HG03095 (cell line): ENCODE data around the gene LHFPL3.
A peak's percentile ranks its signal among the peaks of the same experiment; 100 is the strongest.

Source experiments
- ATAC-seq: cut with Tn5 transposase; IDR thresholded peaks from one replicate; pipeline ENCODE4 v1.9.1; 2021; ENCODE audit warnings: moderate library complexity; ENCODE audit not compliant: unreplicated experiment

The LHFPL3 gene

DNA sequence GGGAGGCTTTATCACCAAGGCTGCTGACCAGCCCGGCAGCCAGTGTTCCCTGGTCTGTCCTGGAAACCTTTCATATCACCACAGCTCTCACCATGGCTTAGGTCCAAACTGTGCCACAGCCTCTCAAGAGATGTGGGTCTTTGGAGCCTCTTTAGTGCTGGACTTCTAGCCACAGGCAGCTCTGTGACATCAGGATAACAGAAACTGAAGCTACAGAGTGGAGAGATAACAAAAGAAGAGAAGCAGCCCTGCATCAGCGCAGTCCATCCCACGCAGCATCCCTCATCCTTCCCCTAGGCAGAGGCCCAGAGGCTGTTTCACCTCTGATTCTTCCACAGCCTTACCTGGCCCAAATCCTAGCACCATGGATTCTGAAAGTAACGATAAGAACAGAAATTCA, 497.7 kb downstream of the LHFPL3 start:
- no peak for ATAC-seq

DNA sequence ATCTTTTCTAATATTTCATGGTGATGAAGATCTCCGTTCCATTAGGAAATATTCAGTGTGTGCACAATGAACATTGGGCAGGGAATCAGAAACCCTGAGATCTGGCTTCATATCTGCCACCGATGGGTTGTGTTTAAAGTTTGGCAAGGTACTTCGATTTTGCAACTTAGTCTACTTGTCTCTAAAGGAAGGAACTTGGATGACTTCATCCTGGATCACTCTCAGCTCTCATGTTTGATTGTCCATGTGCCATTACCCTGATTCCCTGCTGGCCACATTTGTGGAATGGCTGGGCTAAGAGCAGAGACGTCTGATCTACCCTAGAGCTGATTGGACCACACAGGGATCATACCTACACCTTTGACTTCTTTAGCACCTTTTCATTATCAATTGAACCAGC, 508.6 kb downstream of the LHFPL3 start:
- ATAC-seq = no peak

DNA sequence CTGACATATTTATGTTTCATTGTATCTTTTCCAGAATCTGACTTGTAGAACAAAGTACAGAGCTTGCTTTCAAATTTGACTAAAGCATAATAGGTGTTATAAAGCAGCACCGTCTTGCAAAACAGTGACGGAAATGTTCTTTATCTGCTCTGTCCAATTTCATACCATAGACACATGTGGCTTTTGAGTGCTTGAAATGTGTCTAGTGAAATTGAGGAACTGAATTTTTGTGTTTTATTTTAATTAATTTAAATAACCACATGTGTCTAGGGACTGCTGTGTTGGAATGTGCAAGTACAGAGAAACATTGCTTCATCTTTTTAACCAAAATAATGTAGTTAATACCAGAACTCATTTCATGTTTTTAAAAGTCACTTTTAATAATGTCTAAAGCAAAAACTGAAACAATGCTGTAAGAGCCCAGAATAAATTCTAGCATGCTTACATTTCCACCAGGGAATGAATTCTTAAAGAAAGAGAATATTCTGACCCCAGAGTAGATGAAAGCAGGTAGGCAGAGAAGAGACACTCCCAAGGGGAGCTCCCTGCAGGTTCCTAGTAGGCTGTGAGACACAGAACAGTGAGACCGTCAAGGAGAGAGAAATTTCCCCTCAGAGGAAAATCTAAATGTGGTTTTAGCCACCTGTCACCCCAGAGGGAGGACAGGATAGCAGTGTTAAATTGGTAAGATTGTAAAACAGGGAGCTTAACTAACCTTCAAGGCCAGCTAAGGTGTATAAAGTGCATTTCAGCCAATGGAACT, 510.3 kb downstream of the LHFPL3 start:
- peak; percentile 49 for ATAC-seq

DNA sequence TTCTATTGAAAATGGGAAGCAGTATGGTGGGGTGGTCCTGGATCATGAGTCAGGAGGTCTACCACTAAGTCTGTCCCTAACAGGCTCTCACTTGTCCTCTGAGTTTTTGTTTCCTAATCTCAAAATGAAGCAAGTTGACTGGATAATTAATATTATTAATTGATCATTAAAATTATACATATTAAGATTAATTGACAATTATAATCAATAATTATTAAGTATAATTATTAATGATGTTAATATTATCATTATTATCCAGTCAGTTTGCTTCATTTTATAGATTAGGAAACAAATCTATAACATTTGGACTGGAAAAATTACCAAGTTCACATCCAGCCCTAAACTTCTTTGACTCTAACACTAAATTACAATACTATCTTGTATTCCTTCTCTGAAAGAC, 511.4 kb downstream of the LHFPL3 start:
- no peak for ATAC-seq

DNA sequence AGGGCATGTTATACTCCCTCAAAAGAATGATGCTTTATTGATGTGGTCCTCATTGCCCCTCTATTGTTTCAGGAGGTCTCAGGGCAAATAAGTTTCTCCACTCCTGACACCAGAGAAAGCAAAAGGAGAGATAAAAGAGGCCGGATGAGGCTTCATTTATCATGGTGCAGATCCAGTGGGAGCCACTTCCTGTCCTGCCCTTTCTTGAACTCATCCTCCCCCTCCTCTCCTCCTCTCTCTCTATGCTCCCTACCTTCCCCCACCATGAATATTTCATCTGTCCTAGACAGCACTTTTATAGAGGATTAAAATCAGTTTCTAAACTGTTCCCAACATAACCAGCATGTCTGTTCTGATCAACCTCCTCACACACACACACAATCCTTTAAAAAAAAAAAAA, 513.4 kb downstream of the LHFPL3 start:
- ATAC-seq = no peak

DNA sequence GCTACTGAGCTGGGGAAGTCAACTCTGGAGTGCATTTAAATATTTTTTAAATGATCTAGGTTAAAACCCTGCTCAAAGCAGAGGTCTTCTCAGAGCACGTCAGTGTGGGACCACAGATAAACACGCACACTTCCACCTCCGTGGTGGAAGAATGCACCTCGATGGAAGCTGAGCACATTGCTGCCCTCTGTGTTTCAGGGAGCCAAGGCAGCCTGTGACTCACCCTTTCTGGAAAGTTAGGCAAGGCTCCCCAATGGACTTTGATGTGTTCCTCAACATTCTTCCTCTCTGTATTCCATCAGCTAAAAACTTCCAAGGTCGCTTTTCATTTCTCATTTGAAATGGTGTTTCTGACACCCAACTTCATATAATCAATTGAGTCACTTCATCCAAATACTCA, 514.8 kb downstream of the LHFPL3 start:
- no peak for ATAC-seq

DNA sequence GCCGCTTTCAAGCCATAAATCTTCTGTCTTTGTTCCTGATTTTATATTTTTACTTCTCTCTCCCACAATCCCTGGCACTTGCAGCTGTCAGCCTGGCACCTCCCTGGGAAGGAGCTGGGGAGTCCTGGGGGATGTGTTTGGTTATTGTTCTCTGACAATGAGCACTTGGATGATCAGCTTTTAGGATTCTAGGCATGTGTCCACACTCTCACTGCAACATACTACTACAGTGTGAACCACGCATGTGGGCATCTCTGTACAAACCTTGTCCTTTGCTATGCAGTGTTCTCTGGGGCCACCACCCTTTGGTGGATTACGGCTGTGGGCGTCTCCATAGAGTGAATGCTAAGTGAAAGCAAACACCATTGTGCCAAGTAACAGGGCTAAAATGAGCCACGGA, 517.2 kb downstream of the LHFPL3 start:
- ATAC-seq = no peak

DNA sequence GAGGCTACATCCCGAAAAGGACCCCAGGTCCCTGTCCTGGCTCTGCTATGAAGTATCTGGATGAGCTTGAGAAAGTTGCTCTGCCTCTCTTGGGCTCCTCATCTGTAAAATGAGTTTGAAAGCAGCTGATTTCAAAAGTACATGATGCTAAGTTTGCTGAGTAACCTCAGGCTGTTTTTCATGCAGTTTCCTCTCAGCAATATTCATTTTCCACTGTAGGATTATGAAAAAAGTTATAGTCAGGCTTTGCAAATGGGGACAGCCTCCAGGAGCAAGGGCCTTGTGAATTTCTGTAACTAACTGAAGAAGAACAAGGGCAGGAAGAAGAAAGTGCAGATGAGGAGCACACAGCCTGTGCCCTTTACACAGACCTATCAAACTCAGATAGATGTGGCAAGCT, 518.3 kb downstream of the LHFPL3 start:
- no peak for ATAC-seq

DNA sequence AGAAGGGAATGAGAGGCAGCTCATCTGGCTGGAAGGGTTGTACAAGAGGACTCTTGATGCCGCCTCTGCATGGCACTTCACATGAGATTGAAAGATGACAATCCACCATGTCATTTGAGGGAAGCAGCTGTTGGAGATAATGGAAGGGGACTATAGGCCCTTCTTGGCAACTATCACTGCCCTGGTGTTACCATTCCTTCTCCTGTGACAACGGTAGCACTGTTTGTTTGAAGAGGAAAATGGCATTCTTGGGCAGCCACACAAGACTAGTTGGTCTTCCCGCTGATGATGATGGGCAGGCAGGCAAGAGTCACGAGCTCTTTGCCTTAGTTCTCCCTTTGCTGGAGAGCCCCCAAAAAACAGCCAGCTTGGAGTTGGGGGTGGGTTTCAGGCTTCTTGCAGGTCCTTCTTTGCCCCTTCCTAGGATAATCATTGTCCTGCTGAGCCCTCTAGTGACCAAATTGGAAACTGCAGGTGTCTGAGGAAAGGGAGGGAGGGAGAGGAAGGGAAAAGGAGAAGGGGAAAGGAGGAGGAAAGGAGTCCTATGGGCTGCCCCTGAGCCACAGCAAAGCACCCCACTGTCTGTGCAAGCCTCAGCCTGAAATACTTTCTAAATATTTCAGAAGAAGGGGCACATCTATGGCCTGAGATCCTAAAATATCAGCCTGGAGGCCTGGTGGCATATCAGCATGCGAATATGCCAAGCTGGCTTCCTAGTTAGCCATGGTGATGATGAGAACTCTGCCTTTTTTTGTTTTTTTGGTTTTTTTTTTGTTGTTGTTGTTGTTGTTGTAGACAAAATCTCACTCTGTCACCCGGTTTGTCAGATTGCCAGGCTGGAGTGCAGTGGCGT, 520.0 kb downstream of the LHFPL3 start:
- ATAC-seq = no peak

DNA sequence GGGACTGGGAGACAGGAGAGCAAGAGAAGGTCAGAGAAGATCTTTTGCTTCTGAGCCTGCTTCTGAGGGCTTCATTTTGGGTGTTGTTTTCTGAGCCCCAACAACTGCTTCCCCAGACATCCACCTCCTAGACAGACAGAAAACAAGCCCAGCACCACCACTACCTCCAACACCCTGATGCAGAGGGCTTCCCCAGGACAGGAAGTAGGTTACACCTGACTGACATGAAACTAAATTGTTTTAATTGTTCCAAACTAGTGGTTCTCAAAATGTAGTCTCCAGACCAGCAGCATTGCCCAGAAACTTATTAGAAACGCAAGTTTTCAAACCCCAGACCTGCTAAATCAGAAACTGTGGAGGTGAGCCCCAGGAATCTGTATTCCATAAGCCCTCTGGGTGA, 522.0 kb downstream of the LHFPL3 start:
- no peak for ATAC-seq

DNA sequence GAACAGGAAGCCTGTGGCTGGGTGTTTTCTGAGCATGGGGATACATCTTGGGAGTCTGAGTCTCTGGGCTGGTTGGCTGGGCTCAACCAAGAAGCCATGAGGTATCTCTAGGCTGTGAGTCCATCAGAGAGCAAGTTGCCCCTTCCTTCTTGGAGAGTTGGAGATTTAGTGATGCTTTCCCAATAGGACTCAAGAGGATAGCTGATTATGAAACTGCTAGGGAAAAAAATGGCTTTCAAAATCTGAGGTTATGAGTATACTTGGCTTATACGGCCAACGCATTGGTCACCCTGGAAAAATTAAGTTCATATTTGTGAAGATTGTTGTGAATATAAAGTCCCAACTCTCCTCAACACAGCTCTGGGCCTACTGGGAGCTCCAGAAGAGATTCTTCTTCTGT, 522.9 kb downstream of the LHFPL3 start:
- no peak for ATAC-seq

DNA sequence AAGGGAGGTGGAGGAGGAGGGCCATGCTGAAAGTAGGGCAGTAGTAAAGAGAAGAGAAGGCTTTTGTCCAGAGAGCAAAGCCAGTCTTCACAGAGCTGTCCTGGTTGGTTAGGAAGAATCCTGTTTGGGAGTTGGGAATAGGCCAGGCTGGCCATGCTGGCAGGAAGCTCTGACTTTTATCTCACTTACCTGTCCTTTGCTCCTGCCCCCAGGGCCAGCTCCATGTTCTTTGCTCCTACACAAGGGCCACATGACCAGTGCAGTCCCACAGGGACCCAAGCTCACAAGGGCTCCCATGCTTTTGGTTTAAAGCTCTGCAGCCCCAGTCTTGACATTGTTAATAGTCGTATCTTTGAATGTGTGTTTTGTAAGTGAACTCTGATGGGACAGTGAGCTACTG, 524.0 kb downstream of the LHFPL3 start:
- no peak for ATAC-seq

DNA sequence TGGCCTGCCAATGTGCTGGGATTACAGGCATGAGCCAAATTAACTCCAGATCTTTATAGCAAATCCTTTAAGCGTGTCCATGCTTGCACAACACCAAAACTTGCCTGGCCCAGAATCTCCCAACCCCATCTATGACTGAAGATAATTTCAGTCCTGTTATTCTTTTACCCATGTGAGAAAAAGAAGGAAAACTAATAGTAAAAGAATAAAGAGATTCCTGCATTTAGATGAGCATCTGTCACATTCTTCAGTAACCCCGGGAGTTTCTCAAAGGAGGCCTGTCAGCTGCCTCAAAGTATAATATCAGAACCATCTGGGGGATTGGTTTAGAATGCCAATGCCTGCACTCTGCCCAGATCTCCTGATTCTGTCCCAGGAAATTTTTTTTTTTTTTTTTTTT, 527.5 kb downstream of the LHFPL3 start:
- no peak for ATAC-seq

DNA sequence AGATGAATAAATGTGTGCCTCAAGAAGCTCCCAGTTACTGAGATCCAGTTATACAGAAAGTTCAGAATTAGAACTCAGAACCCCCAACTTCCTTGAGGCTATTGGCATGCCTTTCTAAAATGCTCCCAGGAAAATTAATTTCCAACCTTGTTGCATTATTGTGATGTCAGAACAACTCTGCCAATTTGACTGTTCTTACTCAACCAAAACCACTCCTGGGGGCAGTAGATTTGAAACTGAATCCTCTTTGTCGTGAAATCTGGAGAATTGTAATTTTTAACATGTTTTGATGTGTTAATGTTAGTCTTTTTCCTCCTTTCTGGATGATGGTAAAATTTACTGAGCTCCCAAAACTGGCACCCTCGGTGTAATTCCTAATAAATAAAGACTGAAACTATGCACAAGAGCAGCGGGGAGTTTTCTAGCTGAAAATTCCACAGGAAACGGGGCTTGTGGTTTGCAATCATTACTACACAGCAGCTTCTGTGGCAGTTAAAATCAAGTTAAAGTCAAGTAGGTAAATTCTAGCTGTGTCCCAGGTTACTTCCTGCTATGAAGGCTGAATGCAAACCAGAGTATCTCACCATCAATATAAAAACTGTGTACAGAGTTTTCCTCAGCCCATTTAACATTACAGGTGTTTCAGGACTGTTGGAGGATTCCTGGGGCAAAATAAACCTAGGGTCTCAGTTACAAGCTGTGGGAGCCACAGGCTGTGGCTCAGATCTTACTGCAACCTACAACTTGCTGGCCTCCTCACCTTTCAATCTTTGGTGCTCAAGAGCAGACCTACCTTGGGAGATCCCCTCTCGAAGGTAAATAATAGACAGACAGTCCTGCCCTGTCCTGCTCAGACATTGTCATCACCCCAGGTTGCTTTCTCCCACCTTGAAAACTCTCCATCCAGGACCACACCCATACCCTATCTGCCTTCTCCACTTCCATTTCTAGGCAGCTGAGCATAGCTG, 529.3 kb downstream of the LHFPL3 start:
- ATAC-seq = peak; percentile 58

DNA sequence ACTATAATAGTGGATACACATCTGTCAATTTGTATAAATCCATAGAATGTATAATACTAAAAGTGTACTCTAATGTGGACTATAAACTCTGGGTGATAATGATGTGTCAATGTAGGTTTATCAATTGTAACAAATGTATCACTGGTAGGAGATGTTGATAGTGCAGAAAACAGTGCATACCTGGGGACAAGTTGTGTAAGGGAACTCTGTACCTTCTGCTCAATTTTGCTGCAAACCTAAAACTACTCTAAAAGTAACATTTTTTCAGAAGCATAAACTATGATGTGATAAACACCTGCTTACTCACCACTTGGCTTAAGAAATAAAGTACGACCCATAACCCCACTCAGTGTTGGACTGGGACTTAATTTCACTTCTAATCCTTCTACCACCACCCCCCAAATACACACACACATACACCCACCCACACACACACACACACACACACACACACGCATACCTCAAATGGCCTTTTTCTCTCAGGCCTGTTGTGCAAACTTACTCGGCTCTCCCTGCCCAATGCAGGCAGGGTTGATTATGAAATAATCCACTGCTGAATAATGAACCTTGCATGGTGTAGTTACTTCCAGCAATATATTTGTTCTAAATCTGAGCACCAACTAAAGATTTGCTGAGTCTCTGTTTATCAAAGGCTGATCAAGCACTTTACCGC, 531.5 kb downstream of the LHFPL3 start:
- ATAC-seq = no peak

DNA sequence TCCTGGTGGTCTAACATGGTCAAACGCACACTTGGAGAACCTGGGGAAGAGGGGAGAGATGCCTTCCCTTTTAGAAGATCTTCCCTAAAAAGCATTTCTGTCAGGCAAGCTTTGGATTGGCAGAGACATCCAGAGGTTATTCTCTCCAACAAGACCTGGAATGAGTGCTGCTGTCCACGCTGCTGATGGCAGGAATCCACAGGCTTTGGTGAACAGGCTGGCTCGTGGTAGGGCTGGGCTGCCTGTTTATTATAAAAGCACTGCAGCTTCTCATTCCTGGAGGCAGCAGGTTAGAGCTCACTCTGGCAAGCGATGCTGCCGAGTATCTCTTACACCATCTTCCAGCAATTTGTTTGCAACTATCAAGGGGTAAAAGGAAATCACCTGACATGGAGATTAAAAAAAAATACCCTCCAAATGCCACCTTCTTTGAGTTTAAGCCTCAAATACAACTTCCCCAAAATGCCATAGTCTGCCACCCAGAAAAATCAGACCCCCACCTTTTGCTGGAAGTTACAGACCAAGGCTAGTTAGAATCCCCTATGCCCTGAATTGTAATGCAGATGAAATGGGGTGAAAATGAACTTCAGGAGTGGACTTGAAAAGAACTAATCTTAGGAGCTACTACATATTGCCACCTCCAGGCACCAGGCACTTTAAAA, 533.5 kb downstream of the LHFPL3 start:
- ATAC-seq = no peak

DNA sequence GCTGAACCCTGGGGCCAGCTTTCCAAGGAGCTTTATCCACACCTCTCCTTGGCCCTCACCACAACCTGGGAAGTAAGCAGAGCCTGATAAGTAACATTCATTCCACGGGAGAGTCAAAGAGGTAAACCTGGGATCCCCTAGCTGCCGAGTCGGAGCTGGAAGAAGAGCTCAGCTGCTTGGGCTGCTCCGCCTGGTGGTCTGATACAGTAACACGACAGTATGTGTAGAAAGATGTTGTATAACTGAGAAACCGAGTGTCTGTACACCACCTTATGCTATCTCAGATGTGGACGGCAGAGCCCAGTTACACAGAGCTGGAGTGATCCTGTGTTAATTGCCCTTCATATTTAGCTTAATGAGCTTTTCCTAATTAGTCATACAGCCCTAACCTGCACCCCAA, 534.3 kb downstream of the LHFPL3 start:
- no peak for ATAC-seq

DNA sequence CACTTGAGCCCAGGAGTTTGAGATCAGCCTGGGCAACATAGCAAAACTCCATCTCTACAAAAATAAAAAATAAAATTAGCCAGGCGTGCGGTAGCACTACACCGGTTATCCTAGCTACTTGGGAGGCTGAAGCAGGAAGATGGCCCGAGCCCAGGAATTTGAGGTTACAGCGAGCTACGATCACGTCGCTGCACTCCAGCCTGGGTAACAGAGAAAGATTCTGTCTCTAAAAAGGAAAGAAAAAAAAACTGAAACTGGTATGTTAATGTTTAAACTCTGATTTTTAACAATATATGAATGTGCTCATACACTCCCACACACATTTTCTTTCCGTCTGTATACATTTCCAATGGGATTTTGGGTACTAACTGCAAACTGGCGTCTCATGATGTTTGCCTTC, 545.0 kb downstream of the LHFPL3 start:
- ATAC-seq = no peak

DNA sequence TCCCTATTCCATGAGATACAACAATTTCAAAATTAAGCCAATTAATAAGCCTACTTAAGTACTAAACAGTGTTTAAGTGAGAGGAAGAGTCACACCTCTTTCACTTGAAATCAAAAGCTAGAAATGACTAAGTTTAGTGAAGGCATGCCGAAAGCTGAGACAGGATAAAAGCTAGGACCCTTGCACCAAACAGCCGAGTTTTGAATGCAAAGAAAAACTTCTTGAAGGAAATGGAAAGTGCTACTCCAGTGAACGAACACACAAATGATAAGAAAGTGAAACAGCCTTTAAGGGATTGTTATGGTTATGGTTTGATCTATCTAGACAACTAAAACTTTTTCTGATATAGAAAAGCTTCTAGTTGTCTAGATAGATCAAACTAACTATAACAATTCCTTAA, 550.2 kb downstream of the LHFPL3 start:
- peak; percentile 78 for ATAC-seq

DNA sequence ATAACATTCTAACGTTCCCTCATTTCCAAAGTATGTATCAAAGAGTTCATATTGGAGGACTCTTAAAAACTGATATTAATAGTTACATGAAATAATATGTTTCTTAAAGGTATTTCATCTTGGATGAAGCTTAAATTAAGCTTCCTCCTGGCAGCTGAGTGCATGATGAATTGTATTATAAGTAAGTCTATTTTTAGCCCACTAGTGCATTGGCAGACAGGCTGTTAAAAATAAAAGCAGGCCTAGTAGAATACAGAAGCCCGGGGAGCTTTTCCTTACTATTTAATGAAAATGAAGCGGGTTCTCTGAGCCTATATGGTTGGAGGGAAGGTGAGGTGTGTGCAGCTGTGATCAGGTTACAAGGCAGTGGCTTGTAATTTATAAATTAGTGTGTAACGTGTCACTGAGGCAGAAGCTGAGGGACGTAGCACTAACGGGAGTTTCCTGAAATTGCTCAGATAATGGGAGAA, 554.9 kb downstream of the LHFPL3 start:
- no peak for ATAC-seq
